Measurements from ENCODE around the gene LGMN.

DNA sequence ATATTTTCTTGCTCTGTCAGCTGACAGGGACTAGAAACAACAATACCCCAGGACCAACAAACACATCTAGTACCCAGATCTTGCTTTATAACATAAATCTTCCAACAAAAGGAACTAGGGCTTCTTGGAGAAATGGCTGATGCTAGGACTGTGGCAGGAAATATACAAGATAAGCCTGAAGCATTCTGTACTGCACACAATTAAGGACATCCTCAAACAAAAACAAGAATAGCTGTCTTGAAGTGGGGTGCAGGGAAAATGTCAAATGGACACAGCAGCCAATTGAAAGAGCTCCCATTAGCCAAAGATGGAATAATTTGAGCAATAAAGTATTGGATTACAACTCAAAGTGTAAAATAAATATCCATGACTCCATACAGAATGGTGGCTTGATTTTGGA lies 50.0 kb downstream of the LGMN start:
- TF ChIP-seq, protein P1, sequence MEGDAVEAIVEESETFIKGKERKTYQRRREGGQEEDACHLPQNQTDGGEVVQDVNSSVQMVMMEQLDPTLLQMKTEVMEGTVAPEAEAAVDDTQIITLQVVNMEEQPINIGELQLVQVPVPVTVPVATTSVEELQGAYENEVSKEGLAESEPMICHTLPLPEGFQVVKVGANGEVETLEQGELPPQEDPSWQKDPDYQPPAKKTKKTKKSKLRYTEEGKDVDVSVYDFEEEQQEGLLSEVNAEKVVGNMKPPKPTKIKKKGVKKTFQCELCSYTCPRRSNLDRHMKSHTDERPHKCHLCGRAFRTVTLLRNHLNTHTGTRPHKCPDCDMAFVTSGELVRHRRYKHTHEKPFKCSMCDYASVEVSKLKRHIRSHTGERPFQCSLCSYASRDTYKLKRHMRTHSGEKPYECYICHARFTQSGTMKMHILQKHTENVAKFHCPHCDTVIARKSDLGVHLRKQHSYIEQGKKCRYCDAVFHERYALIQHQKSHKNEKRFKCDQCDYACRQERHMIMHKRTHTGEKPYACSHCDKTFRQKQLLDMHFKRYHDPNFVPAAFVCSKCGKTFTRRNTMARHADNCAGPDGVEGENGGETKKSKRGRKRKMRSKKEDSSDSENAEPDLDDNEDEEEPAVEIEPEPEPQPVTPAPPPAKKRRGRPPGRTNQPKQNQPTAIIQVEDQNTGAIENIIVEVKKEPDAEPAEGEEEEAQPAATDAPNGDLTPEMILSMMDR (IDR thresholded peaks at IDR 0.05): no peak
- TF ChIP-seq POLR2A (IDR thresholded peaks at IDR 0.05): no peak
